ENCODE measurements around the gene SRGAP1.

The SRGAP1 gene

GRCh38 chr12:63844391-63845341, at the start of gene SRGAP1:
Gene SRGAP1 (plus strand): TSS chr12:63844700. CDS start chr12:63844817, 117 bp downstream.
- peak; percentile 83 for DNase-seq

GRCh38 chr12:63795032-63795687, 49.3 kb upstream of the SRGAP1 start:
- no peak for DNase-seq

GRCh38 chr12:63795944-63796343, 48.6 kb upstream of the SRGAP1 start:
- DNase-seq, result no peak

GRCh38 chr12:63802012-63802608, 42.4 kb upstream of the SRGAP1 start:
- no peak for DNase-seq

- no peak for DNase-seq
These were observed 39.8 kb upstream of the SRGAP1 start for GRCh38 chr12:63804746-63805145.

- no peak for DNase-seq
These were observed 38.5 kb upstream of the SRGAP1 start for GRCh38 chr12:63805704-63806672.

- DNase-seq, result no peak
These were observed 35.9 kb upstream of the SRGAP1 start for GRCh38 chr12:63808631-63809030.

GRCh38 chr12:63809566-63809965, 34.9 kb upstream of the SRGAP1 start:
- no peak for DNase-seq

GRCh38 chr12:63811334-63811733, 33.2 kb upstream of the SRGAP1 start:
- DNase-seq, result no peak

GRCh38 chr12:63811755-63812154, 32.7 kb upstream of the SRGAP1 start:
- no peak for DNase-seq

- no peak for DNase-seq
These were observed 30.2 kb upstream of the SRGAP1 start for GRCh38 chr12:63814146-63814772.

GRCh38 chr12:63815482-63815852, 29.0 kb upstream of the SRGAP1 start:
- no peak for DNase-seq

- no peak for DNase-seq
These were observed 28.5 kb upstream of the SRGAP1 start for GRCh38 chr12:63816031-63816430.

- DNase-seq, result no peak
These were observed 24.1 kb upstream of the SRGAP1 start for GRCh38 chr12:63820427-63820826.

GRCh38 chr12:63821781-63822251, 22.7 kb upstream of the SRGAP1 start:
- DNase-seq, result no peak

GRCh38 chr12:63822352-63822751, 22.1 kb upstream of the SRGAP1 start:
- no peak for DNase-seq

GRCh38 chr12:63823040-63823439, 21.5 kb upstream of the SRGAP1 start:
- no peak for DNase-seq

GRCh38 chr12:63826006-63826585, 18.4 kb upstream of the SRGAP1 start:
- no peak for DNase-seq

- DNase-seq, result no peak
These were observed 15.6 kb upstream of the SRGAP1 start for GRCh38 chr12:63828867-63829266.

- DNase-seq, result no peak
These were observed 8.5 kb upstream of the SRGAP1 start for GRCh38 chr12:63836046-63836445.

GRCh38 chr12:63836936-63837335, 7.6 kb upstream of the SRGAP1 start:
- DNase-seq, result no peak

GRCh38 chr12:63838411-63838810, 6.1 kb upstream of the SRGAP1 start:
- DNase-seq, result no peak

Measured in islet precursor cell (in vitro differentiated cells).